ENCODE results near the gene NINJ2.
"Not testable (repeated sequence)": the region's sequence is repeated elsewhere in the genome, so short reads cannot be mapped to it uniquely, and the experiment has no call there.

The NINJ2 gene

GRCh38 chr12:641321-641720, 21.9 kb downstream of the NINJ2 start:
- not testable (repeated sequence) for DNase-seq (ENCODE audit: low spot score)

GRCh38 chr12:640773-641172, 22.5 kb downstream of the NINJ2 start:
- DNase-seq (ENCODE audit: low spot score), result no peak

GRCh38 chr12:639988-640387, 23.3 kb downstream of the NINJ2 start:
- no peak for DNase-seq (ENCODE audit: low spot score)

- no peak for DNase-seq (ENCODE audit: low spot score)
Measured at GRCh38 chr12:639566-639965, 23.7 kb downstream of the NINJ2 start.

GRCh38 chr12:638953-639557, 24.2 kb downstream of the NINJ2 start:
- DNase-seq (ENCODE audit: low spot score), result no peak

DNA sequence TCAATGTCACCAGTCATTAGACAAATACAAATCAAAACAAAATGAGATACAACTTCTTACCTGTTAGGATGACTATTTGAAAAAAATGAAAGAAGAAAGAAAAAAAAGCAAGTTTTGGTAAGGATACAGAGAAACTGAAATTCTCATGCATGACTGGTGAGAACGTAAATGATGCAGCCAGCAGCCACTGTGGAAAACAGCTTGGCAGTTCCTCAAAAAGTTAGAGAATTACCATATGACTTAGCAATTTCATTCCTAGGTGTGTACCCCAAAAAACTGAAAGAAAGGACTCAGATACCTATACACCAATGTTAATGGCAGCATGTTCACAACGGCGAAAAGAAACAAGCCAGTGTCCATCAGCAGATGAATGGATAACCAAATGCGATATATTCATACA, 26.6 kb downstream of the NINJ2 start:
- DNase-seq (ENCODE audit: low spot score), result no peak

DNA sequence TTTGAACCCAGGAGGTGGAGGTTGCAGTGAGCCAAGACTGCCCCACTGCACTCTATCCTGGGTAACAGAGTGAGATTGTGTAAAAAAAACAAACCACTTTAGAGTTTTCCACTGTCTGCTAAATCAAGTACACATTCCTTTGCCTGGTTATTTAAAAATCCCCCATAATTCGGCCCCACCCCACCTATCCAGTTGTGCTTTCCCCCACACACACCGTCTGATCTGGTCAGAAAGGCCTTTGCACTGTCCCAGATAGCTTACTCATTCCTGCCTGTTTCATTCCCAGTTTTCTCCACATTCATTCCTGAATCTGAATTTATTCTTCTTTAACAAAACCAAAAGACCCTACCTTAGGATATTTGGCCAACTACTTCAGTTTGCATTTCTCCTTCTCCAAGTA, 29.5 kb downstream of the NINJ2 start:
- DNase-seq (ENCODE audit: low spot score), result no peak

DNA sequence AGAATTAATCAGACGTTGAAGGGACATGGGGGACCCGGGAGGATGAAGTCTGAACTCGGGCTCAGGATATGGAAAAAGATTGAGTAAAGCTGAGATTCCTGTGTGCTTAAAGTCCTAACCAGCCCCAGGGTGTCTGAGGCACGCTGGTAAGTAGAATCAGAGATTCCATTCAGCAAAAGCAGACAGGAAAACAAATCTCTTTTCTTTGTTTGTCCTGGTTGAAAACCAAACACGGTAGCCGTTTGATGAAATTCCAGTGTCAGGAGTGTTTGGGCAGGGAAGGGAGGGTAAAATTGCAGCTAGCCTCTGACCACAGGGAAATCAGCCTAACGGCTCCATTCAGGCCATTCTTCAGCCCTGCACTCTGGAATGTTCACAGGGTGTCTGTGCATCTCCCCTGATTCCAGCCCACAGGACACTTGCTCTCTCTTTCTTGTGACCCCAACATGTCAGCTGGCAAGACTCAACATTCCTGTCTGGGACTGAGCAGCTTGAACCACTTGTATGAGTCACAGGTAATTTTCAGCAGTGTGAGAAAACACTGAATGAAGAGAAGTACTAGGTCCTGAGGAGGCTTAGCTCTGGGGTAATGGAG, 31.0 kb downstream of the NINJ2 start:
- no peak for DNase-seq (ENCODE audit: low spot score)

DNA sequence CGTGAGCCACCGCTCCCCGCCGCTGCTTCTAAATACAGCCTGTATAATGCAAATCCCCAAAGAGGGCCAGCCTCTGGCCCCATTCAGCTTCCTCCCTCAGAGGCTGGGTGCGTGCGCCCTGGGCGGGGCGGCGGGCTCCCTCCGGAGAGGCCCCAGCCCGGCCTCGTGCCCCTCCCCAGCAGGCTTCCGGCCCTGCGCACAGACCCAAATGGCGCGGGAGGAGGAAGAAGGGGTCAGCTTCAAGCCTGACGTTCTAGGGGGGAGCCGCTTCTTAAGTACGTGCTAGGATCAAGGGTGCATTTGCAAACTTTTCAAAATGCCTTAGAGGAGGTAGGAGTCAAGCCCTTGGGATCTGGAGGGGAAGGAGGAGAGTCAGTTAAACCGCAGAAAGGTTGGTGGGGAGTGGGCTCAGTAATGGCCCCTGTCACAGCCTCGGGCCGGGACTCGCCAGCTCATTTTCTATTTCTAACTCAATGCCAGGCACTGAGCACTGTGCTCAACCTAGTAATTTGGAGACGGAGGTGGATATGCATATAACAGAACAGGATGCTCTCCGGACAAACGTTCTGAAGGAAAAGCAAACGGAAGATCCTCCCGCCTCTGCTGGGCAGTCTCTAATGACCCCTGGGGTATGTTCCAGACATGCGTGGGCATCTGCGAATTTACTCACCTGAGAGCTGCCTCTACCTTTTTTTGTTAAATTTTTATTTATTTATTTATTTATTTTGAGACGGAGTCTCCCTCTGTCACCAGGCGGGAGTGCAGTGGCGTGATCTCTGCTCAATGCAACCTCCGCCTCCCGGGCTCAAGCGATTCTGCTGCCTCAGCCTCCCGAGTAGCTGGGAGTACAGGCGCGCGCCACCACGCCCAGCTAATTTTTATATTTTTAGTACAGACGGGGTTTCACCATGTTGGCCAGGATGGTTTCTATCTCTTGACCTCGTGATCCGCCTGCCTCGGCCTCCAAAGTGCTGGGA, 32.3 kb downstream of the NINJ2 start:
- DNase-seq (ENCODE audit: low spot score), result no peak

GRCh38 chr12:628742-629078, 34.5 kb downstream of the NINJ2 start:
- not testable (repeated sequence) for DNase-seq (ENCODE audit: low spot score)

- no peak for DNase-seq (ENCODE audit: low spot score)
Measured at GRCh38 chr12:627863-628741, 35.1 kb downstream of the NINJ2 start.

GRCh38 chr12:627285-627684, 36.0 kb downstream of the NINJ2 start:
- no peak for DNase-seq (ENCODE audit: low spot score)

- no peak for DNase-seq (ENCODE audit: low spot score)
Measured at GRCh38 chr12:625998-626397, 37.2 kb downstream of the NINJ2 start.

DNA sequence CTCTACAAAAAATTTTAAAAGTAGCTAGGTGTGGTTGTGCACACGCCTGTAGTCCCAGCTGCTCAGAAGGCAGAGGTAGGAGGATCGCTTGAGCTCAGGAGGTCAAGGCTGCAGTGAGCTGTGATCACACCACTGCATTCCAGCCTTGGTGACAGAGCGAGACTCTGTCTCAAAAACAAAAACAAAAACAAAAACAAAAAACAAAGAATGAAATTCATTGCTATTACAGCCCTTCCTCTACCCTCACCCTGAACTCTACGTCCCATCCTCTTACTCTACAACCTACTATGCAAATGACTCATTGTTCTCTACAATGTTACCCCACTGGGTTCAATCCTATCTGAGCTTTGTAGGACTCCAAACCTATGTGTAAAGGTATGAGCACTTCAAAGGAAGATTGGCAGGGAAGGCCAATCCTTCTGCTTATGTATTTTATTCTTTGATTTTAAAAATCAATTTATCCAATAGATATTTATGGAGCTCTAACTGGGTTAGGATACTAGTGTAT, 39.3 kb downstream of the NINJ2 start:
- no peak for DNase-seq (ENCODE audit: low spot score)

- DNase-seq (ENCODE audit: low spot score), result no peak
Measured at GRCh38 chr12:623172-623864, 39.9 kb downstream of the NINJ2 start.

- no peak for DNase-seq (ENCODE audit: low spot score)
Measured at GRCh38 chr12:622416-622815, 40.8 kb downstream of the NINJ2 start.

GRCh38 chr12:619346-619745, 43.9 kb downstream of the NINJ2 start:
- DNase-seq (ENCODE audit: low spot score), result no peak

DNA sequence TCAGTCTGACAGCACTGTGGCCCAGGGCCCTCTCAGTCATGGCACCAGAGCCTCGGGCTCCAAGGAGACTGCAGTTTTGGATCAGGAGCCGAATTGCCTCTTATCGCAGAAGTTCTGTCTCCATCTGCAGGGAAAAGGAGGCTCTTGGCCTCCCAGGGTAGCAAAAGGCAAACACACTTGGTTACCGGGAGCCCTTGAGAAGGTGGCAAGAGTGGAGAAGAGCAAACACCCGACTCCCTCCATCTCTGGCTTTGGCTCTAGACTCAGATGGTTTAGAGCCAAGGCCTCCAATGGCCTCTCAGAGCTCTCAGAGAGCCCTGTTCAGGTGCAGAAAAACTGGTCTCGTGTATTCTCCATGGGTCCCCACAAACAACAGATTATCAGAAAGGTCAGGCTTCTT, 44.6 kb downstream of the NINJ2 start:
- no peak for DNase-seq (ENCODE audit: low spot score)

GRCh38 chr12:617304-617915, 45.8 kb downstream of the NINJ2 start:
- no peak for DNase-seq (ENCODE audit: low spot score)

DNA sequence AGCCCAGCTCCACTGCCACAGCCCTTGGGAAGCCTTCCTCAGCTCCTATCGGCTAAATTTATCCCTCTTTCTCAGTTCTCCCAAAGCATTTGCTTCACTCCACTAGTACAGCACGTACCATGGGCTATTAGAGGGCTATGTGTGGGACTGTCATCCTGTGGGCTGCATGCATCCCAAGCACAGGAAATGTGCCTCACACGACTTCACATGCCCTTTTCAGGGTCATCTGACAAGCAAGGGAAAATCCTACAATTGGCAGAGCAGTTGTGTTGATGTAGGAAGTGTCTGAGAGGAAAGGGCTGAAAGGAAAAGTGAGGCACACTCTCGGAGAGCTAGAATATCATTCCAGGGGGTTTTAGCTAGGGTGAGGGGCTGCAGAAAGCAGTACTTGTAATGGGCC, 47.6 kb downstream of the NINJ2 start:
- DNase-seq (ENCODE audit: low spot score), result no peak

DNA sequence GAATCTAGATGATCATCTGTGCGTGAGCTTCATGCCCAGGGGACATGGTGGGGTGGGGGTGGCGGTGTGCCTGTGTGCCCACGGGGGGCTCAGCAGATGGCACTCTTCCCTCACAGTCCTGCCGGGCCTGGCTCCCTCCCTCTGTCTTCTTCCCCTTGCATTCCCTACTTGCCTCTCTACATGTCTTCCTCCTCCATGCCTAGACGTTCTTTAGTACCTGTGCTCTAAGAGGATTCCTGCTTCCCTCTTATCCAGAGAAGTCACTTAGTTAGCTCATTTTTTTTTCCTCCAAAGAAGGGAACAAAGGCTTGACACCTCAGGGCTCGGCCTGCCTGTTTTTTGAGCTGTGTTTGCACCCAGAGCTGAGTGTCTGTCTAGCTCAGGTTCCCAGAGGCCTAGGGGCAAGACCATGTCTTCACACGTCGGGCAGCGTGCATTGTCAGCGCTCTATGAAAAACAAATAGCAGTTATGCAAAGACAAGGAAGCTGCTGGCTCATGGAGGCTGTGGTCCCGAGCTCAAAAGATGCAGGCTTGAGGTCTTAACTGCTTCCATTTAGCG, 48.8 kb downstream of the NINJ2 start:
- no peak for DNase-seq (ENCODE audit: low spot score)

Measured in hematopoietic multipotent progenitor cell treated with erythropoietin and hydrocortisone succinate and interleukin-3 and kit ligand, for 17 days (in vitro differentiated cells).